DMS153 (cell line): Measurements from ENCODE around the gene PFN2.
"Not testable (repeated sequence)": the region's sequence is repeated elsewhere in the genome, so short reads cannot be mapped to it uniquely, and the experiment has no call there.

ENCODE experiments used
- DNase-seq: peaks from one replicate; lab custom pipeline; 2025; lab: John Stamatoyannopoulos, UW

PFN2 gene

DNA sequence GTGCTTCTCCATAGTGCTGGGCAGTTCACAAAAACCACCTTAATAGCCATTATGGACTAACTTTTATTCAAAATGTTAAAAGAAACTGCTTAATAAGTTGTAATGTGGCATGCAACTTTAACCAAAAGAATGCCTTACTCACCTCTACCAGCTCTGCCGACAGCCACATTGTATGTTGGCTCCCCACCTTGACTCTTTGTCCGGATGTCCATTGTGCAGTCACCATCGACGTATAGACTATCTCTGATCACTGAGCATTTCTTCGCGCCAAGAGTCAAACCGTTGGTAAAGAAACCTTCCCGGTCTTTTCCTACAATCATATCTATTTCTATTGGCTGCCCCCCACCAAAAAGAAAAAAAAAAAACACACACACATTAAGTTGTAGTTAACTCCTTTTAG is 2.5 kb downstream of the PFN2 start:
- no peak for DNase-seq

- DNase-seq, result peak; percentile 51
Observed at GRCh38 chr3:149967086-149967685, 3.5 kb downstream of the PFN2 start.

DNA sequence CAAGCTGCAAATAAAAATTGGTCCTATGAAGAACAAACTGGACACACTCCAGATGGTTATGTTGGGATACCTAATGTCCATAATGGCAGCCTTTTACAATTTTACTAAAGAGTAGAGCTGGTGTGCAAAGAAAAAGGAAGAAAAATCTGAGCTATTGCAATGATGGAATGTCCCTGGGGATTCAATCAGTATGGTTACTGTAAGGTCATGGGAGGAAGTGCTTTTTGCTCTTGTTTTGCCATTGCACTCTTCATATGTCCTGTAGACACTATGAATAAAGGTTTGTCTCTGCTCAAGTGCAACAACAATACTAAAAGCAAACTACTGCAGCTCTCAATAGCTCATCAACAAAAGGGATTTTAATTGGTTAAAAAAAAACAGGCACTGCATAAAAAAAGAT is 5.4 kb downstream of the PFN2 start:
- no peak for DNase-seq

- DNase-seq, result no peak
Observed at GRCh38 chr3:149964291-149964690, 6.4 kb downstream of the PFN2 start.

DNA sequence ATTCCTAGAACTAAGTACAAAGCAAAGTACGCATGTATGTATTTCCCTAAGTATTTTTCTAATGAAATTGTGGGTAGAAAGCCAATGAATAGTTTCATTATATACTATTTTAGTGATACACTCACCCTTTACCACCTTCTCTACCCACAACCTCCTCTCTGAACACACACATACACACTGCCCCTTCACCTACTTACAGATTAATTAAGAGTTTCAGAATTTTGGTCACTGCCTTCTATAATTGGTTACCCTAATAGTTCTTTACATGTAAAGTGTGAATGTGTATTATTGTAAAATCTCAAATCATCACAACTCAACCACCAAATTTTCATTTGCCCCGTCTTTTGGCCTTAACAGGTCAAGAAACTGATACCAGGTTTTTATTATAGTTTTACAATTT is 7.2 kb downstream of the PFN2 start:
- no peak for DNase-seq

GRCh38 chr3:149959443-149959842 is 11.3 kb downstream of the PFN2 start:
- no peak for DNase-seq

GRCh38 chr3:149958171-149958796 is 12.4 kb downstream of the PFN2 start:
- no peak for DNase-seq

DNA sequence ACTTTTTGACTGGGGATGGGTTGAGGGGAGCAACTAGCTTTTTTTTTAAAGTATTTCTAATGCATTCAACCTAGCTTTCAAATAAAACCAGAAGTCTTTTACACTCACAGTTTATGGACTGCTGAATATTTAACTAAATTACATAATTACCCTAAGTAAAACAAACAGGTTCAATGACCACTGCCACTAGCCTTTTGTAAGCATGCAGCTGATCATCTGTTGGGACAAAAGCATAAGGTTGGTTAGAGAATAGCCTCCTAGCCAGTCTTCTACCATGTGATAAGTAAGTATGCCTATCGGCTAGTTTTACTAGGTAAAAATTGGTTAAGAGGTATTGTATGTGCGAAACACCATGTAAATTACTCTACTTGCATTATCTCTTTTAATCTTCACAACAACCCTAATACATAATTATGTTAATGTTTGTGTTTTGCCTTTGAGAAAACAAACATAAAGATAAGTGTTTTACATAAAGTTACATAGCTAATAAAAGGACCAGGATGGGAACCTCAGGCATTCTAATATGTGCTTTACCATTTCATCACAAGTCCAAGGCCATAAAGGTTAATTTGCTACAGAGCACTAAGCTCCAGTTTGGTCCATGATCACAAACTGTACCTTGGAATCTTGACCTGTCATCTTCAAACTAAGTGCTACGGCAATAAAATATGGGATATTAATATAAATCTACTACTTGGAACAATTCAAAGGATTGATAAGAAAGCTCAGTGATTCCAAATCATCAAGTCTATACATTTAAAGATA is 13.2 kb downstream of the PFN2 start:
- DNase-seq, result no peak

- no peak for DNase-seq
Observed at GRCh38 chr3:149955449-149955848, 15.2 kb downstream of the PFN2 start.

- DNase-seq, result no peak
Observed at GRCh38 chr3:149954812-149955211, 15.9 kb downstream of the PFN2 start.

DNA sequence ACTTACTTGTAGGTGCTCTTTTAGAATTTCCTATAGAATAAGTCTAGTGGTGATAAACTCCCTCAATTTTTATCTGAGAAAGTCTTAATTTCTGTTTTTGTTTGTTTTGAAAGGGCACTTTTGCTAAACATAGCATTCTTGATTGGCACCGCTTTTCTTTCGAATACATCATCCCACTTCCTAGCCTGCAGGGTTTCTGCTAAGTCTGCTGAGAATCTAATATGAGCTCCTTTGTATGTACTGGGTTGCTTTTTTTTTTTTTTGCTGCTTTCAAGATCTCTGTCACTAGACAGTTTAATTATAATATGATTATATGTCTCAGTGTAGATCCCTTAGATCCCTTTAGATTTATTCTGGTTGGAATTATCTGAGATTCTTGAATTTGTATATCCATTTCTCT is 21.5 kb downstream of the PFN2 start:
- no peak for DNase-seq

- no peak for DNase-seq
Observed at GRCh38 chr3:149947231-149947630, 23.5 kb downstream of the PFN2 start.

- DNase-seq, result not testable (repeated sequence)
Observed at GRCh38 chr3:149943966-149944365, 26.7 kb downstream of the PFN2 start.

GRCh38 chr3:149942409-149942808 is 28.3 kb downstream of the PFN2 start:
- no peak for DNase-seq

- DNase-seq, result no peak
Observed at GRCh38 chr3:149941946-149942345, 28.7 kb downstream of the PFN2 start.

DNA sequence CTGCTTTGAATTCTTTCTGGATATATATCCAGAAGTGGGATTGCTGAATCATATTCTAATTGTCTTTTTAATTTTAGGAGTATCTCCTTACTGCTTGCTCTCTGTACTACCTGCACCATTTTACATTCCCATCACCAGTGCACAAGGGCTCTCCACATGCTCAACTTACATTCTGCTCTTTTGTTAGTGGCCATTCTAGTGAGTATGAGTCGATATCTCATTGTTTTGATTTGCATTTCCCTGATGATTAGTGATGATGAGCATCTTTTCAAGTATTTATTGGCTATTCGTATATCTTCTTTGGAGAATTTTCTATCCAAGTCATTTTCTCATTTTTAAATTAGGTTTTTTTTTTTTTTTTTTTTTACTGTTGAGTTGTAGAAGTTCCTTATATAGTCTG is 29.5 kb downstream of the PFN2 start:
- no peak for DNase-seq

GRCh38 chr3:149938392-149939055 is 32.2 kb downstream of the PFN2 start:
- DNase-seq, result not testable (repeated sequence)

DNA sequence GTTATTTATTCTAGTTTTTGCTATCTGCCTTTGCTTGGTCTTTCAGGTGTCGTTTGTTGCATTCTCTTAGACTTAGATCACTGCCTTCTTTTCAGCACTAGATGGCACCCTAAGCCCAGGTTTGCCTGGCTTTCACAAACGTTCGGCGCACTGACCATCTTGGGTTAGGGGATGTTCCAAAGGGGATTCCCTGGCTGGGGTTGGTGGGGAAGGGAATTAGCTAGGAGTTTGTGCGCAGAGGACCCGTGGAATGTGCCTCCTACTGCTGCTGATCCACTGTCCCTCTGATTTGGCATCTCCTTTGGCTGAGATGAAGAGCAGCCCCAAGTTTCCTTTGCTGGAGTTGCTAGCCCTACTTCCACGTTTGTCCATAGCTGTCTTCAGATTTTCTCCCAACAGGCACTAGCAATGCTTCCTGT is 33.9 kb downstream of the PFN2 start:
- DNase-seq, result peak; percentile 10

- DNase-seq, result no peak
Observed at GRCh38 chr3:149934524-149934923, 36.2 kb downstream of the PFN2 start.

DNA sequence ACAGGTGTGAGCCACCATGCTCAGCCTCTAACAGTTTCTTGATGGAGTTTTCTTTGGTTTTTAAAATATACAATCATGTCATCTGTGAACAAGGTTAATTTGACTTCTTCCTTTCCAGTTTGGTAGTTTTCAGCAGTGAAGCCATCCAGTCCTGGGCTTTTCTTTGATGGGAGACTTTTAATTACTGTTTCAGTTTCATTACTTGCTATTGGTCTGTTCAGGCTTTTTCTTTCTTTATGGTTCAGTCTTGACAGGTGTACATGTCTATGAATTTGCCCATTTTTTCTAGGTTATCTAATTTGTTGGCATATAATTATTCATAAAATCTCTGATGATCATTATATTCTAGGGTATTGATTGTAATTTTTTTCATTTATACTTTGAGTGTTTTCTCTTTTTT is 36.8 kb downstream of the PFN2 start:
- no peak for DNase-seq

DNA sequence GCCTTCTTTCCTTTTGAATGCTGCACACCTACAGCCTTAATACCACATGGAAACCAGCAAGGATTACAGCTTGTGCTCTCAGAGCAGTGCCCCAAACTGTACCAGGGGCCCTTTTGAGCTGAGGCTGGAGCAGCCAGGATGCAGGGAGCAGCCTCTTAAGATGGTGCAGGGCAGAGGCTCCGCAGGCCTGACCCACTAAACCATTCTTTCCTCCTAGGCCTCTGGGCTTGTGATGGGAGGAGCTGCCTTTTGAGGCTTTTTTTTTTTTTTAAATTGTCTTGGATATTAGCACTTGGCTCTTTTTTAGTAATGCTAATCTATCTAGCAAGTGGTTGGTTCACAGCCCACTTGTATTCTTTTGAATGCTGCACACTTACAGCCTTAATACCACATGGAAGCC is 37.7 kb downstream of the PFN2 start:
- DNase-seq, result no peak

GRCh38 chr3:149920119-149920518 is 50.6 kb downstream of the PFN2 start:
- no peak for DNase-seq

DNA sequence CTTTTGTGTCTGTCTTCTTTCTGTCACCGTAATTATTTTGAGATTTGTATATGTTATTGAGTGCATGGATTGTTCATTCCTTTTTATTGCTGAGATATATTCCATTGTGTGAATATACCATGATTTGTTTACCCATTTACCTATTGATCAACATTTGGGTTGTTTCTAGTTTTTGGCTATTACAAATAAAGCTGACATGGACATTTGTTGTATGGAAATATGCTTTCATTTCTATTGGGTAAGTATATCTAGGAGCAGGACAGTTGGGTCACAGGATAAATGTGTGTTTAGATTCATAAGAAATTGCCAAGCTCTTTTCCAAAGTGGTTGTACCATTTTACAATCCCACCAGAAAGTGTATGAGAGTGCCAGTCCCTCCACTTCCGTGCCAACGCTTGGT is 51.2 kb downstream of the PFN2 start:
- DNase-seq, result no peak
